Gastrocnemius medialis (tissue), 4 donors: Measurements from ENCODE around the gene DAGLB. TPM values are rescaled to one million over a fixed set of nuclear protein-coding genes. Genes with fewer than 3 reads are reported as not detected.

Experiments used
- ATAC-seq, 2 donors: fragments of 150-250 bp; one replicate each; pipeline ENCODE4 v1.9.1; 2016
- DNase-seq, 2 donors: peaks; one replicate each; pipeline ENCODE4 v3.0.0-alpha.2; 2019
- H3K27ac ChIP-seq, 4 donors: fragments of 200-600 bp; sonication (generic); 1 replicate in 1 of 4; 2 replicates in 3 of 4; pipeline ENCODE4 v1.5.1; 2016 to 2018; ENCODE audit warnings: mild to moderate bottlenecking in 2 of 4, moderate library complexity in 1 of 4
- H3K27me3 ChIP-seq, 3 donors: fragments of 200-600 bp; sonication (generic) in 2 of 3; 1 replicate in 1 of 3; 2 replicates in 2 of 3; pipeline versions ENCODE4 v1.5.1 to v1.6.0; 2016 to 2019; ENCODE audit warnings: mild to moderate bottlenecking in 1 of 3, moderate library complexity in 1 of 3
- H3K36me3 ChIP-seq, 2 donors: fragments of 200-600 bp; sonication (generic) in 1 of 2; one replicate each; pipeline ENCODE4 v1.5.1; 2017 to 2018
- H3K4me1 ChIP-seq, 2 donors: fragments of 200-600 bp; sonication (generic) in 1 of 2; one replicate each; pipeline ENCODE4 v1.5.1; 2016 to 2017; ENCODE audit warnings: mild to moderate bottlenecking in 2 of 2
- H3K4me3 ChIP-seq, 4 donors: fragments of 200-600 bp; sonication (generic) in 3 of 4; 1 replicate in 1 of 4; 2 replicates in 3 of 4; pipeline ENCODE4 v1.5.1; 2016 to 2019; ENCODE audit warnings: mild to moderate bottlenecking in 2 of 4
- H3K9me3 ChIP-seq, 3 donors: fragments of 200-600 bp; sonication (generic) in 2 of 3; 1 replicate in 1 of 3; 2 replicates in 2 of 3; pipeline ENCODE4 v1.5.1; 2016 to 2019
- CTCF ChIP-seq, 5 experiments: fragments of 450-650 bp in 3 of 5; fragments of 200-600 bp in 2 of 5; sonication (generic) in 2 of 5; IDR thresholded peaks in 4 of 5; conservative IDR thresholded peaks in 1 of 5; 1 replicate in 4 of 5; 2 replicates in 1 of 5; pipeline ENCODE4 v1.5.1; 2016 to 2019; ENCODE audit warnings: antibody characterized with exemption in 5 of 5, mild to moderate bottlenecking in 3 of 5, moderate library complexity in 3 of 5
- POLR2A ChIP-seq, 2 donors: fragments of 450-650 bp; IDR thresholded peaks; one replicate each; pipeline ENCODE4 v1.6.1; 2017; ENCODE audit warnings: antibody characterized with exemption in 2 of 2, mild to moderate bottlenecking in 2 of 2, moderate library complexity in 2 of 2
- in situ Hi-C, 4 donors: fragments of 200-750 bp; cut with MboI; loops; one replicate each; pipeline versions ENCODE4 v1.15.0 to v1.8.0; 2017; ENCODE audit warnings: low sequenced_read_pairs in 4 of 4
- intact Hi-C: fragments of 100-400 bp; cut with DNase I; formaldehyde crosslinking; loops from one replicate; pipeline ENCODE4 v1.15.1; 2023; ENCODE audit warnings: low total_unique reads
- total RNA-seq, 4 donors: library from RNA; depleted of rRNA; stranded (reverse); fragments of >200 nt; gene quantifications; one replicate each; pipeline versions ENCODE4 v1.1.0 to v1.2.3, GENCODE V29; 2016

Gene DAGLB
- total RNA-seq, 4 donors from 2014 or later, result 11.7 to 24.0 (median 16.1) TPM

- no peaks in the 10 kb centered on the region for H3K27me3 ChIP-seq
- intact Hi-C loops (loop anchor here (5.0 kb wide), 1 partner anchor 245 kb away; no protein-coding TSS in a partner anchor), in situ Hi-C loops (no loop called here)
- H3K4me3 ChIP-seq, result no peak overlapping the region
- TF ChIP-seq CTCF (IDR thresholded peaks at IDR 0.05 in 4 of 5, conservative IDR thresholded peaks at IDR 0.05 in 1 of 5), result no peak
- TF ChIP-seq POLR2A (IDR thresholded peaks at IDR 0.05), result no peak
- no peaks in the 10 kb centered on the region for H3K9me3 ChIP-seq
- H3K27ac ChIP-seq, result no peak overlapping the region
- H3K36me3 ChIP-seq, result peaks cover 0 to 27% of the 10 kb centered on the region in 2 donors
- peaks cover 24 to 35% of the 10 kb centered on the region in 2 donors for H3K4me1 ChIP-seq
- no peak for DNase-seq
- ATAC-seq, result no peak
Measured at GRCh38 chr7:6422095-6422494, 25.7 kb downstream of the DAGLB start.

GRCh38 chr7:6420680-6421079 lies 27.1 kb downstream of the DAGLB start:
- peaks cover 24 to 31% of the 10 kb centered on the region in 2 donors for H3K4me1 ChIP-seq
- intact Hi-C loops, result loop anchor here (5.0 kb wide), 1 partner anchor 243 kb away; no protein-coding TSS in a partner anchor
- peak overlapping the region; percentile 90 to 97 (median 94) for H3K27ac ChIP-seq
- in situ Hi-C loops, result no loop called here
- H3K9me3 ChIP-seq, result no peaks in the 10 kb centered on the region
- ATAC-seq (no peak), DNase-seq (no peak)
- no peaks in the 10 kb centered on the region for H3K27me3 ChIP-seq
- TF ChIP-seq CTCF (IDR thresholded peaks at IDR 0.05 in 4 of 5, conservative IDR thresholded peaks at IDR 0.05 in 1 of 5) (no peak), POLR2A (IDR thresholded peaks at IDR 0.05) (no peak)
- peaks cover 2 to 36% of the 10 kb centered on the region in 2 donors for H3K36me3 ChIP-seq
- no peak overlapping the region for H3K4me3 ChIP-seq

GRCh38 chr7:6419310-6419773 lies 28.4 kb downstream of the DAGLB start:
- DNase-seq (peak; percentile 89 to 97), ATAC-seq (peak; percentile 91 to 96)
- TF ChIP-seq POLR2A (IDR thresholded peaks at IDR 0.05), result peak in 1 of 2 donors; percentile 13
- TF ChIP-seq CTCF (IDR thresholded peaks at IDR 0.05 in 4 of 5, conservative IDR thresholded peaks at IDR 0.05 in 1 of 5), result no peak
- Histone ChIP-seq H3K27ac (peak overlapping the region; percentile 90 to 97 (median 94)), H3K9me3 (no peaks in the 10 kb centered on the region), H3K4me1 (peaks cover 17 to 23% of the 10 kb centered on the region in 2 donors), H3K4me3 (no peak overlapping the region), H3K27me3 (no peaks in the 10 kb centered on the region), H3K36me3 (peaks cover 2 to 43% of the 10 kb centered on the region in 2 donors)
- in situ Hi-C loops (no loop called here), intact Hi-C loops (no loop called here)

GRCh38 chr7:6417408-6417807 lies 30.3 kb downstream of the DAGLB start:
- in situ Hi-C loops (no loop called here), intact Hi-C loops (no loop called here)
- Histone ChIP-seq H3K4me3 (no peak overlapping the region), H3K27me3 (no peaks in the 10 kb centered on the region), H3K27ac (peak overlapping the region in 1 of 4 donors; percentile 92), H3K36me3 (peaks cover 2 to 60% of the 10 kb centered on the region in 2 donors), H3K9me3 (no peaks in the 10 kb centered on the region), H3K4me1 (peaks cover 11 to 17% of the 10 kb centered on the region in 2 donors)
- DNase-seq (no peak), ATAC-seq (no peak)
- TF ChIP-seq CTCF (IDR thresholded peaks at IDR 0.05 in 4 of 5, conservative IDR thresholded peaks at IDR 0.05 in 1 of 5) (no peak), POLR2A (IDR thresholded peaks at IDR 0.05) (no peak)
